Measurements from ENCODE around the gene LTBP3. TPM values are rescaled to one million over a fixed set of nuclear protein-coding genes. Genes with fewer than 3 reads are reported as not detected.
"Not testable (repeated sequence)": the region's sequence is repeated elsewhere in the genome, so short reads cannot be mapped to it uniquely, and the experiment has no call there.

LTBP3 gene
- total RNA-seq, 1 experiment from 2014 or later = 92.1 TPM

DNA sequence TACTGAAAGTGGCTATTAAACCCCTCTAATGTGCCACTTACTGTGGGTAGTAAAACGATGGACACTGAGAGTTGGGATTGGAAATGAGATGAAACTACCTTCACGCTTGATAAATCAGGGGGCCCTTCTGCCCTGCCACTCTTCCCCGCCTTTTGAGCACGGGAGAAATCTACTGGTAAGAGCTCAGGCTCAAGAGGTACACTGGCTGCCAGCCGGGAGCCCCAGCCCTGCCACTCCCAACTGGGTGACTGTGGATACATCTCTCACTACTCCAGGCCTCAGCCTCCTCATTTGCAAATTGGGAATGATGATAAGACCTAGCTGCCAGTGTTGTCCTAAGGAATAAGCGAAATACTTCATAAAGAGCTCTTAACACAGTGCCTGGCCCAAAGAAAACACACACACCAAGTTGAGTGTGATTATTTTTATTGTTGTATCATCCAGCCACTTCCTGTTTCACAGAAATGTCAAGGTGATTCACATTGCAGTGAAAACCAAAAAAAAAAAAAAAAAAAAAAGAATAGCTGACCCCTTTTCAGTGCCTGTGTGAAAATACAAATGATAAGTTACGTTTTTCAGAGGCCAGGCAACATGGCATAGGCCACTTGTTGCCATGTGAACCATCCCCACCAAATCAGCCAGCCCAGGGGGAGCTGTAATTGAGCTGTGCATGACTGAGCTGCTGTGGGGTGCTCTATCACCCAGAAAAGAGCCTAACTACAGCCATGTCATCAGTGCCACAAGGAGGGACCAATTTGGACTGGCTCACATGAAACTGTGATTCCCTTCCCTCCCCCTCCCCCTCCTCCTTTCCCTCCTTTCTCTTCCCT lies 7.7 kb upstream of the LTBP3 start:
- no TSS peak for BruUV-seq (replicated peaks)
- H3K4me3 ChIP-seq (ENCODE audit: low read depth, low read length, poor library complexity, severe bottlenecking) = no peak overlapping the region
- no peak for TF ChIP-seq EZH2 (IDR thresholded peaks at IDR 0.05; ENCODE audit: borderline replicate concordance, low read depth, low read length, poor library complexity, severe bottlenecking)
- TF ChIP-seq, protein P1, sequence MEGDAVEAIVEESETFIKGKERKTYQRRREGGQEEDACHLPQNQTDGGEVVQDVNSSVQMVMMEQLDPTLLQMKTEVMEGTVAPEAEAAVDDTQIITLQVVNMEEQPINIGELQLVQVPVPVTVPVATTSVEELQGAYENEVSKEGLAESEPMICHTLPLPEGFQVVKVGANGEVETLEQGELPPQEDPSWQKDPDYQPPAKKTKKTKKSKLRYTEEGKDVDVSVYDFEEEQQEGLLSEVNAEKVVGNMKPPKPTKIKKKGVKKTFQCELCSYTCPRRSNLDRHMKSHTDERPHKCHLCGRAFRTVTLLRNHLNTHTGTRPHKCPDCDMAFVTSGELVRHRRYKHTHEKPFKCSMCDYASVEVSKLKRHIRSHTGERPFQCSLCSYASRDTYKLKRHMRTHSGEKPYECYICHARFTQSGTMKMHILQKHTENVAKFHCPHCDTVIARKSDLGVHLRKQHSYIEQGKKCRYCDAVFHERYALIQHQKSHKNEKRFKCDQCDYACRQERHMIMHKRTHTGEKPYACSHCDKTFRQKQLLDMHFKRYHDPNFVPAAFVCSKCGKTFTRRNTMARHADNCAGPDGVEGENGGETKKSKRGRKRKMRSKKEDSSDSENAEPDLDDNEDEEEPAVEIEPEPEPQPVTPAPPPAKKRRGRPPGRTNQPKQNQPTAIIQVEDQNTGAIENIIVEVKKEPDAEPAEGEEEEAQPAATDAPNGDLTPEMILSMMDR (conservative IDR thresholded peaks at IDR 0.05; ENCODE audit: low read depth, low read length) = no peak
- DNase-seq (ENCODE audit: low spot score) = no peak
- peaks cover 10% of the 10 kb centered on the region for H3K4me1 ChIP-seq (ENCODE audit: insufficient read depth, low read length, poor library complexity, severe bottlenecking)
- POLR2A ChIA-PET (ENCODE audit: low non-redundant PET) = no interaction called here
- H3K27ac ChIP-seq (ENCODE audit: low read depth, low read length, poor library complexity, severe bottlenecking) = no peak overlapping the region
- H3K9me3 ChIP-seq (ENCODE audit: low read depth, low read length, poor library complexity, severe bottlenecking) = no peaks in the 10 kb centered on the region
- H3K27me3 ChIP-seq (replicated peaks; ENCODE audit: insufficient read depth, low read depth, low read length, poor library complexity) = no peaks in the 10 kb centered on the region
- CTCF ChIA-PET = interaction anchor here (0.7 kb wide), 1 partner anchor 213 kb away, joined by 7 read pairs; no protein-coding TSS in a partner anchor
- peaks cover 6% of the 10 kb centered on the region for H3K36me3 ChIP-seq (ENCODE audit: insufficient read depth, low read length, poor library complexity, severe bottlenecking)
- intact Hi-C loops (cut with micrococcal nuclease; ENCODE audit: unreplicated experiment) = no loop called here

DNA sequence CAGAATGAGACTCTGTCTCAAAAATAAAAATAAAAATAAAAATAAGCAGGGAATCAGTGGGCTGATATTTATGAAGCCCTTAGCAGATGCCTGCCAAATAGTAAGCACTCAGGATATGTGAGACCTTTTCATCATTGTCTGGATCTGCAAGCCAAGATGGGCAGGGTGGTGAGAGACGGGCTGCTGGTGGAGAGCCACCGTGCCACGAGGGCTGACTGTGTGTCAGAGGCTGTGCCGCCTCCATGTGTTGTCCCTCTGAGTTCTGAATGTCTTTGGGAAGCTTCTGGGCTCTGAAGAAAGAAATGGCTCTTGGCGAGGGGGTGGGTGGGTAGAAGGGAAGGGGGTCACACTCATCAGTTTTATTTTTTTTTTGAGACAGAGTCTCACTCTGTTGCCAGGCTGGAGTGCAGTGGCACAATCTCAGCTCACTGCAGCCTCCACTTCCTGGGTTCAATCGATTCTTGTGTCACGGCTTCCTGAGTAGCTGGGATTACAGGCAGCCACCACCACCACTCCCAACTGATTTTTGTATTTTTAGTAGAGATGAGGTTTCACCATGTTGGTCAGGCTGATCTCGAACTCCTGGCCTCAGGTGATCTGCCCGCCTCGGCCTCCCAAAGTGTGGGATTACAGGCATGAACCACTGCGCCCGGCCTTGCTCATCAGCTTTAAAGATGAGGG lies 6.9 kb upstream of the LTBP3 start:
- DNase-seq (ENCODE audit: low spot score); H3K9me3 ChIP-seq (ENCODE audit: low read depth, low read length, poor library complexity, severe bottlenecking); BruUV-seq (replicated peaks); intact Hi-C loops (cut with micrococcal nuclease; ENCODE audit: unreplicated experiment); H3K36me3 ChIP-seq (ENCODE audit: insufficient read depth, low read length, poor library complexity, severe bottlenecking); H3K4me3 ChIP-seq (ENCODE audit: low read depth, low read length, poor library complexity, severe bottlenecking); CTCF ChIA-PET; H3K27me3 ChIP-seq (replicated peaks; ENCODE audit: insufficient read depth, low read depth, low read length, poor library complexity); H3K27ac ChIP-seq (ENCODE audit: low read depth, low read length, poor library complexity, severe bottlenecking): not testable (repeated sequence)
- peaks cover 18% of the 10 kb centered on the region for H3K4me1 ChIP-seq (ENCODE audit: insufficient read depth, low read length, poor library complexity, severe bottlenecking)
- POLR2A ChIA-PET (ENCODE audit: low non-redundant PET) = interaction anchor here (0.7 kb wide), 1 partner anchor 258 kb away, joined by 6 read pairs; no protein-coding TSS in a partner anchor

DNA sequence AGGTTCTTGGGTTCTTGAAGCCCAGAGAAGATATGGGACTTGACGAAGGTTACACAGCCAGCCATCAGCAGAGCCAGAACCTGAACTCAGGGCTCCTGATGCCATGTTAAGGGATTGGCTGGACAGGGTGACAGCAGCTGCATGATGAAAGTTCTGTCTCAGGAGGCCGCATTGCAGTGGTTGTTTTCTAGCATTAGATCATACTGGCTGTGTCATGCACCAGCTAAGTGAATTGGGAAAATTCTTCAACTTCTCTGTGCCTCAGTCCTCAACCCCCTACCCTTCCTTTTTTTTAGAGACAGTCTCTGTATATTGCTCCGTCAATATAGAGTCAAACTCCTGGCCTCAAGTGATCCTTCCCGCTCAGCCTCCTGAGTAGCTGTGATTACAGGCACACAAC lies 5.4 kb upstream of the LTBP3 start:
- no peak overlapping the region for H3K27ac ChIP-seq (ENCODE audit: low read depth, low read length, poor library complexity, severe bottlenecking)
- no peak for DNase-seq (ENCODE audit: low spot score)
- CTCF ChIA-PET = no interaction called here

More for the DNA sequence above, 5.4 kb upstream of the LTBP3 start:
- BruUV-seq (replicated peaks) = no TSS peak
- POLR2A ChIA-PET (ENCODE audit: low non-redundant PET) = no interaction called here
- H3K4me3 ChIP-seq (ENCODE audit: low read depth, low read length, poor library complexity, severe bottlenecking) = no peak overlapping the region
- H3K27me3 ChIP-seq (replicated peaks; ENCODE audit: insufficient read depth, low read depth, low read length, poor library complexity) = no peaks in the 10 kb centered on the region
- peaks cover 32% of the 10 kb centered on the region for H3K4me1 ChIP-seq (ENCODE audit: insufficient read depth, low read length, poor library complexity, severe bottlenecking)
- no peaks in the 10 kb centered on the region for H3K9me3 ChIP-seq (ENCODE audit: low read depth, low read length, poor library complexity, severe bottlenecking)
- intact Hi-C loops (cut with micrococcal nuclease; ENCODE audit: unreplicated experiment) = no loop called here
- H3K36me3 ChIP-seq (ENCODE audit: insufficient read depth, low read length, poor library complexity, severe bottlenecking) = peaks cover 6% of the 10 kb centered on the region
- no peak for TF ChIP-seq EZH2 (IDR thresholded peaks at IDR 0.05; ENCODE audit: borderline replicate concordance, low read depth, low read length, poor library complexity, severe bottlenecking)
- TF ChIP-seq, protein P1 (conservative IDR thresholded peaks at IDR 0.05; ENCODE audit: low read depth, low read length) = no peak
